GM12878 (cell line): ENCODE data around the gene THSD4. TPM values are rescaled to one million over a fixed set of nuclear protein-coding genes. Genes with fewer than 3 reads are reported as not detected.

ENCODE experiments used
- ATAC-seq: fragments of 200-7000 bp; cut with Tn5 transposase; 3 replicates; pipeline ENCODE4 v1.9.1; 2020; ENCODE audit warnings: mild to moderate bottlenecking, moderate library complexity
- BruUV-seq: library from RNA; stranded (reverse); fragments of 400-500 nt; replicated peaks from 2 replicates; lab custom pipeline; 2021; lab: Mats Ljungman, UMichigan
- CTCF ChIA-PET: fragments of 300-600 bp; sonication (Branson Sonifier 250); formaldehyde crosslinking; extraction: SDS; loops from one replicate; lab custom pipeline; 2021; ENCODE audit warnings: inconsistent platforms; lab: Yijun Ruan, JAX
- POLR2A ChIA-PET: fragments of 350-600 bp; formaldehyde crosslinking; extraction: SDS; loops from one replicate; lab custom pipeline; 2021; ENCODE audit warnings: inconsistent platforms; lab: Charles Lee
- RAD21 ChIA-PET: fragments of 300-600 bp; sonication (Branson Sonifier 250); formaldehyde crosslinking; loops from one replicate; lab custom pipeline; 2023; ENCODE audit warnings: antibody characterized with exemption; ENCODE audit not compliant: unreplicated experiment; lab: Charles Lee
- SMC1A ChIA-PET: fragments of 300-600 bp; sonication (Branson Sonifier 250); formaldehyde crosslinking; loops from one replicate; lab custom pipeline; 2023; ENCODE audit not compliant: unreplicated experiment, uncharacterized antibody; lab: Charles Lee
- DNase-seq: peaks from one replicate; pipeline ENCODE4 v3.0.0-alpha.2; 2011; ENCODE audit warnings: low read depth, low spot score
- FAIRE-seq: peaks from 3 replicates; lab custom pipeline; 2011; peaks lifted over from hg19 to GRCh38; lab: Jason Lieb, UNC
- H2AFZ ChIP-seq: 2 replicates; pipeline ENCODE4 v1.6.0; 2011; ENCODE audit warnings: low read depth, low read length, control low read depth; ENCODE audit not compliant: control insufficient read depth
- H3K27ac ChIP-seq: 2 replicates; pipeline ENCODE4 v1.5.1; 2011; ENCODE audit warnings: control low read depth; ENCODE audit not compliant: control insufficient read depth, insufficient read depth
- H3K27me3 ChIP-seq, 2 experiments: replicated peaks in 1 of 2; 2 replicates each; pipeline versions ENCODE4 v1.6.0 to v1.6.1; 2011; ENCODE audit warnings: low read length in 1 of 2; ENCODE audit not compliant: control insufficient read depth in 2 of 2, insufficient read depth in 2 of 2
- H3K36me3 ChIP-seq, 2 experiments: 2 replicates each; pipeline ENCODE4 v1.5.1; 2011; ENCODE audit warnings: low read length in 1 of 2; ENCODE audit not compliant: control insufficient read depth in 2 of 2, insufficient read depth in 2 of 2
- H3K4me1 ChIP-seq: 2 replicates; pipeline ENCODE4 v1.6.1; 2011; ENCODE audit warnings: mild to moderate bottlenecking, low read length, moderate library complexity, mixed read lengths; ENCODE audit not compliant: control insufficient read depth, insufficient read depth
- H3K4me2 ChIP-seq: 2 replicates; pipeline ENCODE4 v1.6.0; 2011; ENCODE audit warnings: control low read depth; ENCODE audit not compliant: control insufficient read depth, insufficient read depth
- H3K4me3 ChIP-seq: fragments of 200-600 bp; sonication (generic); 2 replicates; pipeline ENCODE4 v1.5.1; 2016
- H3K79me2 ChIP-seq: 2 replicates; pipeline ENCODE4 v1.6.0; 2011; ENCODE audit warnings: low read length; ENCODE audit not compliant: control insufficient read depth, insufficient read depth
- H3K9ac ChIP-seq: 2 replicates; pipeline ENCODE4 v1.8.0; 2011; ENCODE audit warnings: low read length, control low read depth, mixed read lengths; ENCODE audit not compliant: control insufficient read depth, insufficient read depth
- H3K9me3 ChIP-seq: replicated peaks from 3 replicates; pipeline ENCODE4 v1.5.1; 2011; ENCODE audit warnings: mild to moderate bottlenecking, low read length; ENCODE audit not compliant: control insufficient read depth, insufficient read depth
- H4K20me1 ChIP-seq: 2 replicates; pipeline ENCODE4 v1.6.0; 2011; ENCODE audit not compliant: control insufficient read depth, insufficient read depth
- BCL11A ChIP-seq: IDR thresholded peaks from 2 replicates; pipeline ENCODE4 v1.6.1; 2011; ENCODE audit warnings: low read depth, low read length
- CBX5 ChIP-seq: sonication (generic); IDR thresholded peaks from 2 replicates; pipeline ENCODE4 v1.6.1; 2016; ENCODE audit warnings: low read depth, moderate library complexity, mild to moderate bottlenecking, inconsistent platforms
- MEF2A ChIP-seq: IDR thresholded peaks from 2 replicates; pipeline ENCODE4 v1.6.1; 2011; ENCODE audit warnings: low read depth, mild to moderate bottlenecking, low read length, moderate library complexity; ENCODE audit not compliant: insufficient read depth
- TBL1XR1 ChIP-seq: IDR thresholded peaks from 2 replicates; pipeline ENCODE4 v1.6.1; 2012; ENCODE audit warnings: low read depth, low read length, improper control_type of control experiment
- USF1 ChIP-seq: IDR thresholded peaks from 2 replicates; pipeline ENCODE4 v1.6.1; 2011; ENCODE audit warnings: borderline replicate concordance, low read depth, mild to moderate bottlenecking, moderate library complexity, mixed read lengths, low read length; ENCODE audit not compliant: insufficient read depth; ENCODE audit errors: extremely low read length
- WRNIP1 ChIP-seq: IDR thresholded peaks from 2 replicates; pipeline ENCODE4 v1.6.1; 2011; ENCODE audit warnings: low read depth, low read length, improper control_type of control experiment, borderline replicate concordance
- ZBTB11 ChIP-seq: fragments of 450-650 bp; formaldehyde crosslinking; IDR thresholded peaks from 2 replicates; pipeline ENCODE4 v1.5.0; 2022; ENCODE audit warnings: mild to moderate bottlenecking, missing genetic modification characterization
- ZNF207 ChIP-seq: fragments of 450-650 bp; IDR thresholded peaks from 2 replicates; pipeline ENCODE4 v1.6.1; 2014; ENCODE audit warnings: antibody characterized with exemption, mild to moderate bottlenecking, borderline replicate concordance
- ZNF622 ChIP-seq: fragments of 450-650 bp; IDR thresholded peaks from 2 replicates; pipeline ENCODE4 v1.6.1; 2017; ENCODE audit warnings: mild to moderate bottlenecking, inconsistent platforms
- WGBS: methylation state at CpG from one replicate; pipeline ENCODE4 v1.1.6; 2016; ENCODE audit warnings: low lambda C conversion rate; ENCODE audit not compliant: insufficient replicate concordance, insufficient coverage; ENCODE audit errors: missing lambda C conversion rate; 5-methylcytosine and 5-hydroxymethylcytosine counted together
- in situ Hi-C: fragments of 300-500 bp; cut with MboI; formaldehyde crosslinking; loops from 9 replicates; pipeline ENCODE4 v1.14.3; 2018; ENCODE audit warnings: mixed read lengths
- intact Hi-C: fragments of 100-400 bp; cut with micrococcal nuclease; formaldehyde crosslinking; loops from one replicate; pipeline ENCODE4 v1.14.2; 2022; ENCODE audit not compliant: unreplicated experiment
- polyA plus RNA-seq, 11 experiments: library from polyadenylated mRNA; depleted of rRNA in 4 of 11; unstranded in 6 of 11; stranded (reverse) in 5 of 11; fragments of >200 nt; fragmentation: Nextera tagmentation in 4 of 11; fragmentation: Illumina TruSeq in 1 of 11; extraction: Ambion mirVana in 4 of 11; extraction: Trizol in 1 of 11; gene quantifications; 1 replicate in 1 of 11; 2 replicates in 10 of 11; pipeline versions ENCODE4 v1.2.1 to v1.2.3, GENCODE V29; 2011 to 2016; ENCODE audit warnings: inconsistent platforms in 2 of 11, missing spikeins in 2 of 11, low read depth in 1 of 11
- total RNA-seq, 4 experiments: library from RNA; depleted of rRNA in 3 of 4; stranded (reverse); fragments of >200 nt in 3 of 4; fragmentation: Illumina TruSeq in 1 of 4; extraction: Trizol in 1 of 4; gene quantifications; 2 replicates each; pipeline versions ENCODE4 v1.2.1 to v1.2.3, GENCODE V29; 2013 to 2021
- TF ChIP-seq, protein P1 (sequence below): fragments of 150-350 bp; IDR thresholded peaks from 2 replicates; pipeline ENCODE4 v1.6.1; 2016; ENCODE audit warnings: low read depth, low read length
- TF ChIP-seq, protein P2 (sequence below): IDR thresholded peaks from 2 replicates; pipeline ENCODE4 v1.6.1; 2012; ENCODE audit warnings: improper control_type of control experiment, low read depth, low read length; ENCODE audit not compliant: insufficient replicate concordance

THSD4 gene
- total and polyA plus RNA-seq, 10 of the 15 experiments (the other 5 are each of a cell fraction or from before 2014, with no cell fraction given) = 0.04 to 0.13 (median 0.05) TPM; not detected in 7

DNA sequence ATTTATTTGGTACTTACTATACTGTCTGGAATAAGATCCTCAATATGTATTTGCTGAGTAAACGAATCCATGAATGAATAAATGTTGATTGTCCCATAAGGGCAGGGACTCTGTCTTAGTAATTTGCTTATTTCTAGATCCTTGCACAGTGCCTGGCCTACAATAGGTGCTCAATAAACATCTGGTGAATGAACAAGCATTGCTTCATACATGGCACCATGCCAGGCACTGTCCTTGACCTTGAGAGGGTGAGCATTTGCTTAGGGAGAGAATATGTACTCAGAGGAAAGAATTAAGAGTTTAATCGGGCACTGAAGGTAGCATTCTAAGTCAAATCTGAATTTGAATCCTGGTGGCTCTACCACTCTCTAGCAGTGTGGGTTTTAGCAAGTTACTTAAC, 282.1 kb downstream of the THSD4 start:
- 0% methylated on average over 2 of the region's 2 CpGs for WGBS
- in situ Hi-C loops = no loop called here
- H3K9me3 ChIP-seq = no peaks in the 10 kb centered on the region
- H4K20me1 ChIP-seq = no peaks in the 10 kb centered on the region
- H3K4me1 ChIP-seq = no peaks in the 10 kb centered on the region
- peaks cover 0 to 2% of the 10 kb centered on the region in 2 experiments; a peak in 2 of 4 replicates for H3K27me3 ChIP-seq
- H2AFZ ChIP-seq = no peak overlapping the region
- SMC1A ChIA-PET = no interaction called here
- no peak for ATAC-seq
- RAD21 ChIA-PET = no interaction called here
- H3K36me3 ChIP-seq = no peaks in the 10 kb centered on the region
- H3K79me2 ChIP-seq = no peaks in the 10 kb centered on the region
- no TSS peak for BruUV-seq
- intact Hi-C loops = no loop called here
- H3K9ac ChIP-seq = no peak overlapping the region
- no peak overlapping the region for H3K4me3 ChIP-seq
- DNase-seq = no peak
- FAIRE-seq = no peak
- no peak overlapping the region for H3K4me2 ChIP-seq
- CTCF ChIA-PET = no interaction called here
- POLR2A ChIA-PET = no interaction called here
- no peak overlapping the region for H3K27ac ChIP-seq
- TF ChIP-seq USF1 (no peak), ZNF622 (no peak), BCL11A (no peak), TBL1XR1 (no peak), CBX5 (no peak), ZBTB11 (no peak), ZNF207 (no peak), MEF2A (no peak), WRNIP1 (no peak)
- TF ChIP-seq, protein P1, sequence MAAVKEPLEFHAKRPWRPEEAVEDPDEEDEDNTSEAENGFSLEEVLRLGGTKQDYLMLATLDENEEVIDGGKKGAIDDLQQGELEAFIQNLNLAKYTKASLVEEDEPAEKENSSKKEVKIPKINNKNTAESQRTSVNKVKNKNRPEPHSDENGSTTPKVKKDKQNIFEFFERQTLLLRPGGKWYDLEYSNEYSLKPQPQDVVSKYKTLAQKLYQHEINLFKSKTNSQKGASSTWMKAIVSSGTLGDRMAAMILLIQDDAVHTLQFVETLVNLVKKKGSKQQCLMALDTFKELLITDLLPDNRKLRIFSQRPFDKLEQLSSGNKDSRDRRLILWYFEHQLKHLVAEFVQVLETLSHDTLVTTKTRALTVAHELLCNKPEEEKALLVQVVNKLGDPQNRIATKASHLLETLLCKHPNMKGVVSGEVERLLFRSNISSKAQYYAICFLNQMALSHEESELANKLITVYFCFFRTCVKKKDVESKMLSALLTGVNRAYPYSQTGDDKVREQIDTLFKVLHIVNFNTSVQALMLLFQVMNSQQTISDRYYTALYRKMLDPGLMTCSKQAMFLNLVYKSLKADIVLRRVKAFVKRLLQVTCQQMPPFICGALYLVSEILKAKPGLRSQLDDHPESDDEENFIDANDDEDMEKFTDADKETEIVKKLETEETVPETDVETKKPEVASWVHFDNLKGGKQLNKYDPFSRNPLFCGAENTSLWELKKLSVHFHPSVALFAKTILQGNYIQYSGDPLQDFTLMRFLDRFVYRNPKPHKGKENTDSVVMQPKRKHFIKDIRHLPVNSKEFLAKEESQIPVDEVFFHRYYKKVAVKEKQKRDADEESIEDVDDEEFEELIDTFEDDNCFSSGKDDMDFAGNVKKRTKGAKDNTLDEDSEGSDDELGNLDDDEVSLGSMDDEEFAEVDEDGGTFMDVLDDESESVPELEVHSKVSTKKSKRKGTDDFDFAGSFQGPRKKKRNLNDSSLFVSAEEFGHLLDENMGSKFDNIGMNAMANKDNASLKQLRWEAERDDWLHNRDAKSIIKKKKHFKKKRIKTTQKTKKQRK = no peak
- TF ChIP-seq, protein P2, sequence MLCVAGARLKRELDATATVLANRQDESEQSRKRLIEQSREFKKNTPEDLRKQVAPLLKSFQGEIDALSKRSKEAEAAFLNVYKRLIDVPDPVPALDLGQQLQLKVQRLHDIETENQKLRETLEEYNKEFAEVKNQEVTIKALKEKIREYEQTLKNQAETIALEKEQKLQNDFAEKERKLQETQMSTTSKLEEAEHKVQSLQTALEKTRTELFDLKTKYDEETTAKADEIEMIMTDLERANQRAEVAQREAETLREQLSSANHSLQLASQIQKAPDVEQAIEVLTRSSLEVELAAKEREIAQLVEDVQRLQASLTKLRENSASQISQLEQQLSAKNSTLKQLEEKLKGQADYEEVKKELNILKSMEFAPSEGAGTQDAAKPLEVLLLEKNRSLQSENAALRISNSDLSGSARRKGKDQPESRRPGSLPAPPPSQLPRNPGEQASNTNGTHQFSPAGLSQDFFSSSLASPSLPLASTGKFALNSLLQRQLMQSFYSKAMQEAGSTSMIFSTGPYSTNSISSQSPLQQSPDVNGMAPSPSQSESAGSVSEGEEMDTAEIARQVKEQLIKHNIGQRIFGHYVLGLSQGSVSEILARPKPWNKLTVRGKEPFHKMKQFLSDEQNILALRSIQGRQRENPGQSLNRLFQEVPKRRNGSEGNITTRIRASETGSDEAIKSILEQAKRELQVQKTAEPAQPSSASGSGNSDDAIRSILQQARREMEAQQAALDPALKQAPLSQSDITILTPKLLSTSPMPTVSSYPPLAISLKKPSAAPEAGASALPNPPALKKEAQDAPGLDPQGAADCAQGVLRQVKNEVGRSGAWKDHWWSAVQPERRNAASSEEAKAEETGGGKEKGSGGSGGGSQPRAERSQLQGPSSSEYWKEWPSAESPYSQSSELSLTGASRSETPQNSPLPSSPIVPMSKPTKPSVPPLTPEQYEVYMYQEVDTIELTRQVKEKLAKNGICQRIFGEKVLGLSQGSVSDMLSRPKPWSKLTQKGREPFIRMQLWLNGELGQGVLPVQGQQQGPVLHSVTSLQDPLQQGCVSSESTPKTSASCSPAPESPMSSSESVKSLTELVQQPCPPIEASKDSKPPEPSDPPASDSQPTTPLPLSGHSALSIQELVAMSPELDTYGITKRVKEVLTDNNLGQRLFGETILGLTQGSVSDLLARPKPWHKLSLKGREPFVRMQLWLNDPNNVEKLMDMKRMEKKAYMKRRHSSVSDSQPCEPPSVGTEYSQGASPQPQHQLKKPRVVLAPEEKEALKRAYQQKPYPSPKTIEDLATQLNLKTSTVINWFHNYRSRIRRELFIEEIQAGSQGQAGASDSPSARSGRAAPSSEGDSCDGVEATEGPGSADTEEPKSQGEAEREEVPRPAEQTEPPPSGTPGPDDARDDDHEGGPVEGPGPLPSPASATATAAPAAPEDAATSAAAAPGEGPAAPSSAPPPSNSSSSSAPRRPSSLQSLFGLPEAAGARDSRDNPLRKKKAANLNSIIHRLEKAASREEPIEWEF = no peak
